ENCODE measurements around the gene SULT2B1. TPM values are rescaled to one million over a fixed set of nuclear protein-coding genes. Genes with fewer than 3 reads are reported as not detected.

SULT2B1 gene
- total and polyA plus RNA-seq, 4 experiments from 2014 or later: 0.13 TPM; not detected in 3

- no peaks in the 10 kb centered on the region for H3K27me3 Mint-ChIP-seq
- no peaks in the 10 kb centered on the region for H3K9me3 ChIP-seq (ENCODE audit: control insufficient read depth in 1 of 2, low read length in 2 of 2)
- peak overlapping the region; percentile 88 for H3K27ac ChIP-seq (ENCODE audit: low read depth, low read length)
- ChIA-PET CTCF (ENCODE audit: partially characterized antibody) (interaction anchor here (2.3 to 2.7 kb wide), 2 partner anchors 7 to 37 kb away, joined by 5 to 16 read pairs; partner anchors contain the start of gene CA11), POLR2A (ENCODE audit: partially characterized antibody) (interaction anchor here (0.6 to 3.4 kb wide), 18 partner anchors 7 to 305 kb away, joined by 3 to 70 read pairs (median 6); partner anchors contain the start of genes CA11, FAM83E, RPL18 and SPHK2)
- peaks cover 0 to 4% (median 0%) of the 10 kb centered on the region in 8 donors for H3K9me3 Mint-ChIP-seq
- peaks cover 4% of the 10 kb centered on the region for H3K36me3 ChIP-seq (ENCODE audit: insufficient read depth, low read length)
- peak overlapping the region; percentile 89 to 100 (median 99) for H3K4me3 Mint-ChIP-seq
- peaks cover 37% of the 10 kb centered on the region for H3K4me1 ChIP-seq (ENCODE audit: insufficient read depth, low read length)
- no peaks in the 10 kb centered on the region for H3K27me3 ChIP-seq (ENCODE audit: insufficient read depth, low read length)
- peak in 4 of 5 donors; percentile 91 to 97 (median 92) for DNase-seq
- peaks cover 20 to 55% (median 36%) of the 10 kb centered on the region in 4 donors for H3K4me1 Mint-ChIP-seq
- H3K4me3 ChIP-seq (ENCODE audit: low read length in 2 of 2): peak overlapping the region; percentile 52 to 58
- peaks cover 0 to 23% of the 10 kb centered on the region in 2 donors for H3K36me3 Mint-ChIP-seq
- peak overlapping the region; percentile 93 to 100 (median 99) for H3K27ac Mint-ChIP-seq
- intact Hi-C loops (cut with micrococcal nuclease): loop anchor here (1.0 to 5.0 kb wide), 7 partner anchors 8 to 354 kb away; partner anchors contain the start of genes CA11, GYS1, RPL18 and RUVBL2
Observed at GRCh38 chr19:48637948-48638830, 86.2 kb downstream of the SULT2B1 start.

GRCh38 chr19:48638831-48639381 lies 86.9 kb downstream of the SULT2B1 start:
- peaks cover 0 to 21% of the 10 kb centered on the region in 2 donors for H3K36me3 Mint-ChIP-seq
- CTCF ChIA-PET (ENCODE audit: partially characterized antibody): no interaction called here
- POLR2A ChIA-PET (ENCODE audit: partially characterized antibody): interaction anchor here (1.0 to 3.4 kb wide), 4 partner anchors 9 to 234 kb away, joined by 3 to 70 read pairs (median 6); partner anchors contain the start of genes FAM83E, RPL18 and SPHK2

GRCh38 chr19:48639483-48640375 lies 87.8 kb downstream of the SULT2B1 start:
- Mint-ChIP-seq H3K9me3 (peaks cover 0 to 4% (median 0%) of the 10 kb centered on the region in 8 donors), H3K36me3 (peaks cover 0 to 14% of the 10 kb centered on the region in 2 donors), H3K4me3 (peak overlapping the region; percentile 32 to 100 (median 44)), H3K27ac (peak overlapping the region in 6 of 7 donors; percentile 17 to 100 (median 95)), H3K27me3 (no peaks in the 10 kb centered on the region), H3K4me1 (peaks cover 20 to 53% (median 31%) of the 10 kb centered on the region in 4 donors)
- Histone ChIP-seq H3K4me3 (ENCODE audit: low read length in 2 of 2) (no peak overlapping the region), H3K27ac (ENCODE audit: low read depth, low read length) (no peak overlapping the region), H3K4me1 (ENCODE audit: insufficient read depth, low read length) (peaks cover 30% of the 10 kb centered on the region), H3K36me3 (ENCODE audit: insufficient read depth, low read length) (no peaks in the 10 kb centered on the region), H3K27me3 (ENCODE audit: insufficient read depth, low read length) (no peaks in the 10 kb centered on the region), H3K9me3 (ENCODE audit: control insufficient read depth in 1 of 2, low read length in 2 of 2) (no peaks in the 10 kb centered on the region)
- ChIA-PET CTCF (ENCODE audit: partially characterized antibody) (interaction anchor here (0.7 to 1.2 kb wide), 3 partner anchors 34 to 332 kb away, joined by 3 to 4 read pairs (median 4); no protein-coding TSS in a partner anchor), POLR2A (ENCODE audit: partially characterized antibody) (interaction anchor here (1.7 kb wide), 1 partner anchor 9 kb away, joined by 6 read pairs; no protein-coding TSS in a partner anchor)
- peak in 1 of 5 donors; percentile 39 for DNase-seq
- intact Hi-C loops (cut with micrococcal nuclease): loop anchor here (5.0 kb wide), 1 partner anchor 353 kb away; the partner anchor contains the start of genes GYS1 and RUVBL2

More at GRCh38 chr19:48638831-48639381, 86.9 kb downstream of the SULT2B1 start:
- peaks cover 20 to 54% (median 32%) of the 10 kb centered on the region in 4 donors for H3K4me1 Mint-ChIP-seq
- H3K27ac Mint-ChIP-seq: peak overlapping the region; percentile 93 to 100 (median 99)
- no peaks in the 10 kb centered on the region for H3K27me3 Mint-ChIP-seq
- Histone ChIP-seq H3K9me3 (ENCODE audit: control insufficient read depth in 1 of 2, low read length in 2 of 2) (no peaks in the 10 kb centered on the region), H3K27me3 (ENCODE audit: insufficient read depth, low read length) (no peaks in the 10 kb centered on the region), H3K27ac (ENCODE audit: low read depth, low read length) (peak overlapping the region; percentile 88), H3K4me1 (ENCODE audit: insufficient read depth, low read length) (peaks cover 30% of the 10 kb centered on the region), H3K4me3 (ENCODE audit: low read length in 2 of 2) (peak overlapping the region in 1 of 2 donors; percentile 52), H3K36me3 (ENCODE audit: insufficient read depth, low read length) (no peaks in the 10 kb centered on the region)
- peak overlapping the region; percentile 89 to 100 (median 99) for H3K4me3 Mint-ChIP-seq
- peaks cover 0 to 4% (median 0%) of the 10 kb centered on the region in 8 donors for H3K9me3 Mint-ChIP-seq
- intact Hi-C loops (cut with micrococcal nuclease): loop anchor here (1.0 to 5.0 kb wide), 2 partner anchors 7 to 353 kb away; partner anchors contain the start of genes CA11, GYS1 and RUVBL2
- DNase-seq: no peak

GRCh38 chr19:48641850-48642249 lies 89.9 kb downstream of the SULT2B1 start:
- intact Hi-C loops (cut with micrococcal nuclease): no loop called here
- ChIA-PET POLR2A (ENCODE audit: partially characterized antibody) (interaction anchor here (2.1 to 2.5 kb wide), 2 partner anchors 11 to 23 kb away, joined by 7 to 8 read pairs; partner anchors contain the start of genes RPL18 and SPHK2), CTCF (ENCODE audit: partially characterized antibody) (interaction anchor here (0.8 to 1.7 kb wide), 3 partner anchors 23 to 154 kb away, joined by 3 to 5 read pairs (median 4); partner anchors contain the start of genes RPL18 and SPHK2)
- peaks cover 27 to 61% (median 39%) of the 10 kb centered on the region in 4 donors for H3K4me1 Mint-ChIP-seq
- Histone ChIP-seq H3K4me1 (ENCODE audit: insufficient read depth, low read length) (peaks cover 38% of the 10 kb centered on the region), H3K9me3 (ENCODE audit: control insufficient read depth in 1 of 2, low read length in 2 of 2) (no peaks in the 10 kb centered on the region), H3K27me3 (ENCODE audit: insufficient read depth, low read length) (no peaks in the 10 kb centered on the region), H3K27ac (ENCODE audit: low read depth, low read length) (no peak overlapping the region), H3K4me3 (ENCODE audit: low read length in 2 of 2) (no peak overlapping the region), H3K36me3 (ENCODE audit: insufficient read depth, low read length) (no peaks in the 10 kb centered on the region)
- H3K9me3 Mint-ChIP-seq: peaks cover 0 to 4% (median 0%) of the 10 kb centered on the region in 8 donors
- peak overlapping the region in 1 of 7 donors; percentile 60 for H3K27ac Mint-ChIP-seq
- H3K36me3 Mint-ChIP-seq: peaks cover 0 to 8% of the 10 kb centered on the region in 2 donors
- no peak overlapping the region for H3K4me3 Mint-ChIP-seq
- H3K27me3 Mint-ChIP-seq: no peaks in the 10 kb centered on the region
- peak in 1 of 5 donors; percentile 2 for DNase-seq

GRCh38 chr19:48642862-48643261 lies 90.9 kb downstream of the SULT2B1 start:
- DNase-seq: no peak
- no peaks in the 10 kb centered on the region for H3K27me3 ChIP-seq (ENCODE audit: insufficient read depth, low read length)
- CTCF ChIA-PET (ENCODE audit: partially characterized antibody): interaction anchor here (1.2 kb wide), 1 partner anchor 153 kb away, joined by 3 read pairs; no protein-coding TSS in a partner anchor
- H3K4me3 Mint-ChIP-seq: no peak overlapping the region
- no peaks in the 10 kb centered on the region for H3K9me3 ChIP-seq (ENCODE audit: control insufficient read depth in 1 of 2, low read length in 2 of 2)
- H3K4me1 Mint-ChIP-seq: peaks cover 29 to 59% (median 45%) of the 10 kb centered on the region in 4 donors
- no peak overlapping the region for H3K27ac Mint-ChIP-seq
- H3K36me3 ChIP-seq (ENCODE audit: insufficient read depth, low read length): no peaks in the 10 kb centered on the region
- H3K4me1 ChIP-seq (ENCODE audit: insufficient read depth, low read length): peaks cover 47% of the 10 kb centered on the region
- POLR2A ChIA-PET (ENCODE audit: partially characterized antibody): interaction anchor here (1.0 to 4.1 kb wide), 3 partner anchors 11 to 153 kb away, joined by 3 to 76 read pairs (median 8); partner anchors contain the start of genes RPL18 and SPHK2
- H3K27ac ChIP-seq (ENCODE audit: low read depth, low read length): no peak overlapping the region
- intact Hi-C loops (cut with micrococcal nuclease): no loop called here
- H3K4me3 ChIP-seq (ENCODE audit: low read length in 2 of 2): no peak overlapping the region
- H3K27me3 Mint-ChIP-seq: no peaks in the 10 kb centered on the region
- H3K36me3 Mint-ChIP-seq: peaks cover 0 to under 1% of the 10 kb centered on the region in 2 donors
- peaks cover 0 to 4% (median 0%) of the 10 kb centered on the region in 8 donors for H3K9me3 Mint-ChIP-seq

GRCh38 chr19:48644355-48644754 lies 92.4 kb downstream of the SULT2B1 start:
- intact Hi-C loops (cut with micrococcal nuclease): no loop called here
- peak in 1 of 5 donors; percentile 32 for DNase-seq
- peaks cover 46% of the 10 kb centered on the region for H3K4me1 ChIP-seq (ENCODE audit: insufficient read depth, low read length)

More at GRCh38 chr19:48644355-48644754, 92.4 kb downstream of the SULT2B1 start:
- Mint-ChIP-seq H3K9me3 (peaks cover 0 to 1% (median 0%) of the 10 kb centered on the region in 8 donors), H3K36me3 (no peaks in the 10 kb centered on the region), H3K4me3 (peak overlapping the region in 4 of 8 donors; percentile 12 to 96 (median 54)), H3K27me3 (no peaks in the 10 kb centered on the region), H3K4me1 (peaks cover 22 to 56% (median 41%) of the 10 kb centered on the region in 4 donors), H3K27ac (peak overlapping the region in 4 of 7 donors; percentile 70 to 97 (median 84))
- H3K27me3 ChIP-seq (ENCODE audit: insufficient read depth, low read length): no peaks in the 10 kb centered on the region
- H3K9me3 ChIP-seq (ENCODE audit: control insufficient read depth in 1 of 2, low read length in 2 of 2): no peaks in the 10 kb centered on the region
- H3K4me3 ChIP-seq (ENCODE audit: low read length in 2 of 2): no peak overlapping the region
- H3K36me3 ChIP-seq (ENCODE audit: insufficient read depth, low read length): no peaks in the 10 kb centered on the region
- peak overlapping the region; percentile 31 for H3K27ac ChIP-seq (ENCODE audit: low read depth, low read length)
- POLR2A ChIA-PET (ENCODE audit: partially characterized antibody): interaction anchor here (1.0 to 4.1 kb wide), 12 partner anchors 7 to 348 kb away, joined by 3 to 76 read pairs (median 12); partner anchors contain the start of genes DBP, PPP1R15A, RPL18 and SPHK2
- CTCF ChIA-PET (ENCODE audit: partially characterized antibody): interaction anchor here (1.7 to 2.6 kb wide), 4 partner anchors 7 to 31 kb away, joined by 4 to 34 read pairs (median 12); partner anchors contain the start of genes DBP, RPL18 and SPHK2
